ENCODE data around the gene MFSD12.

The MFSD12 gene

GRCh38 chr19:3555653-3556422 lies 1.5 kb downstream of the MFSD12 start:
- no peak for DNase-seq (ENCODE audit: low read depth)

DNA sequence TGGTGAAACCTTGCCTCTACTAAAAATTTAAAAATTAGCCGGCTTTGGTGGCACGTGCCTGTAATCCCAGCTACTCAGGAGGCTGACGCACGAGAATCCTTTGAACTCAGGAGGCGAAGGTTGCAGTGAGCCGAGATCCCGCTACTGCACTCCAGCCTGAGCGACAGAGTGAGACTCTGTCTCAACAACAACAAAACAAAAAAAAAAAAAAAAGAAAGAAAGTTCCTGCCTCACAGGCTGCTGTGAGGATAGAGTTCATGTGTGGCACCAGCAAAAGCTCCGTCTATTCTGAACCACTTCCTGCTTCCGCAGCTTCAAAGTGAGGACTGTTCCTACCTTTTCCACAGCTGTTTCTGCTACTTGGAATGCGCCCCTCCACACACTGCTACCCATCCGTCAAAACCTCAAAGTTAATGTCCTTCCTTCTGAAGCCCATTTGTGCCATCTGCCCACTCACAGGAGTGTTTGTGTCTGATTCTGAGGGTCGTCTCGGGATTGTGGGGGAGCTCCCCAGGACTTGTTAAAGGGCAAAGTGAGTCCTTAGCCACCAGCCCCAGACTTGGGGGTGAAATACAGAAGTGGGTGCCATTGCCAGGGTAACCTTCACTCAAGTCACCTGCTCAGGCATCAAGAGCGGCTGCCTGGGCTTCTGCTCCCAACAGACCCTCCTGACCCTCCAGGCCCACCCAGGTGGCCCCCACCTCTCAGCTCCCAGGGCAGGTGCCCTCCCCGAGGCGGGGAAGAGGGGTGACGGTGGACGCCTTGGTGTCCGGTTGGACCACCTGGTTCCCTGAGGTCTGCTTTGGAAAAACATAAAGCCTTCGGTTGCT lies 2.9 kb downstream of the MFSD12 start:
- DNase-seq (ENCODE audit: low read depth): no peak

DNA sequence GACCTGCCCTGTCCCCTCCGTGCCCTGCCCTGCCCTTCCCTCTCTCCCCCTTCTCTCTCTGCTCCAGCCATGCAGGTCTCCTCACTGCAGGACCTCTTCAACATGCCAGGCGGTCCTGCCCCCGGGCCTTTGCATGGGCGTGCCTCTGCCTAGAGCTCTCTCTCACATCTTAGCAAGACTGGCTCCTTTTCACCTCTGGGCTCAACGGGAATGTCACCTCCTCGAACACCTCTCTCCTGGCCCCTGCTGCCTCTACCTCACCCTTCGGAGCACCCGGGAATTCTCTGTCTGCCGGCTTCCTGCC lies 5.6 kb downstream of the MFSD12 start:
- no peak for DNase-seq (ENCODE audit: low read depth)

- DNase-seq (ENCODE audit: low read depth): no peak
These were observed 6.2 kb downstream of the MFSD12 start for GRCh38 chr19:3550947-3551791.

GRCh38 chr19:3549816-3550215 lies 7.6 kb downstream of the MFSD12 start:
- no peak for DNase-seq (ENCODE audit: low read depth)

DNA sequence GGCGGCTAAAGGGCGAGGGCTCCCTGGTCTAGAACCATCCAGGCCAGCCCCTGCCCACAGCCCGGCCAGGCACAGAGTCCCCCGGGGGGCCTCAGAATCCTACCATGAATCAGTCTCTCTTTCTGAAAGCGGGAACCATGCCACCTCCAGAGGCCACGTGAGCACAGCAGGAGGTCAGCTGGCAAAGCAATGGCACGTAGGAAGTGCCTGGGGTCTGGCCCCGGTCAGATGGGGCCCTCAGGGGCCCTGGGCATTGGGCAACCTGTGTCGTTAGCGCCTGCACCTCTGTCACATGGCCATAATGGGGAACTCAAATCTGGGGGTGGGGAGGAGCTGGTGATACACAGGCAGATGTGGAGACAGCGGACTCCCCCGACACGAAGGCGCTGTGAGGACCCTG lies 8.8 kb downstream of the MFSD12 start:
- DNase-seq (ENCODE audit: low read depth): no peak

GRCh38 chr19:3547767-3548282 lies 9.6 kb downstream of the MFSD12 start:
- no peak for DNase-seq (ENCODE audit: low read depth)

DNA sequence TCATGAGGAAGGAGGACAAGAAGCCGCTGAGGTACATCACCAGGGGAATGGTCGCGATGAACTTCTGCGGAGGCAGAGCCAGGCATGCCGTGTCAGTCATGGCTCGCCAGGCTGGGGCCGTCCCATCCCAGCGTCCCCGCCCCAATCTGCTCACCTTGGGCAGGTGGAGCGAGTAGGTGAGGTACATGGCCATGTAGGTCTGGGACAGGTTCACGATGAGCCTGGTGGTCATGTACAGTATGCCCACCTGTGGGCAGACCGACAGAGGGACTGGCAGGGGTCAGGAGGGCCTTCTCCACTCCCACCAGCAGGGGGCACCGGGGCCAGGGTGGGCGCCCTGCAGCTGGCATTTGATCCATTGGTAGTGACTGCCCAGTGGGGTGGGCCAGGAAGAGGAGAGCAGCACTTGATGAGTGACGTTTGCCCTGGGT lies 10.1 kb downstream of the MFSD12 start:
- no peak for DNase-seq (ENCODE audit: low read depth)

DNA sequence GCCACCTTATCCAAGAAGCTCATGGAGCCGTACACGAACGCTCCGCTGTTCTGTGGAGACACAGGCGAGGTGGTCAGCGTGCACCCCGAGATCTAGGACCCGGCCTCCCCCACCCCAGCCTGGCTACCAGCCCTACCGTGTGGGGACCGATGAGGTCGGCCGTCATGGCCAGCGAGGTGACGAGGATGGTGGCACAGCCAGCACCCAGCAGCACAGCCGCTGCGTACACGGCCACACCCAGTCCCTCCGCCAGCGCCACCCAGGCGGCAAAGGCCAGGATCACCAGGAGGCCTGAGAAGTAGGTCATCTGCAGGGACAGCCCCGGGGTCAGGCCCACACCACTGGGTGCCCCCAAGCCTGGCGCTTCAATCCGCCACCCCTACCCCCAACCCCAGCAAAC lies 11.3 kb downstream of the MFSD12 start:
- DNase-seq (ENCODE audit: low read depth): no peak

- DNase-seq (ENCODE audit: low read depth): no peak
These were observed 11.7 kb downstream of the MFSD12 start for GRCh38 chr19:3545669-3546034.

DNA sequence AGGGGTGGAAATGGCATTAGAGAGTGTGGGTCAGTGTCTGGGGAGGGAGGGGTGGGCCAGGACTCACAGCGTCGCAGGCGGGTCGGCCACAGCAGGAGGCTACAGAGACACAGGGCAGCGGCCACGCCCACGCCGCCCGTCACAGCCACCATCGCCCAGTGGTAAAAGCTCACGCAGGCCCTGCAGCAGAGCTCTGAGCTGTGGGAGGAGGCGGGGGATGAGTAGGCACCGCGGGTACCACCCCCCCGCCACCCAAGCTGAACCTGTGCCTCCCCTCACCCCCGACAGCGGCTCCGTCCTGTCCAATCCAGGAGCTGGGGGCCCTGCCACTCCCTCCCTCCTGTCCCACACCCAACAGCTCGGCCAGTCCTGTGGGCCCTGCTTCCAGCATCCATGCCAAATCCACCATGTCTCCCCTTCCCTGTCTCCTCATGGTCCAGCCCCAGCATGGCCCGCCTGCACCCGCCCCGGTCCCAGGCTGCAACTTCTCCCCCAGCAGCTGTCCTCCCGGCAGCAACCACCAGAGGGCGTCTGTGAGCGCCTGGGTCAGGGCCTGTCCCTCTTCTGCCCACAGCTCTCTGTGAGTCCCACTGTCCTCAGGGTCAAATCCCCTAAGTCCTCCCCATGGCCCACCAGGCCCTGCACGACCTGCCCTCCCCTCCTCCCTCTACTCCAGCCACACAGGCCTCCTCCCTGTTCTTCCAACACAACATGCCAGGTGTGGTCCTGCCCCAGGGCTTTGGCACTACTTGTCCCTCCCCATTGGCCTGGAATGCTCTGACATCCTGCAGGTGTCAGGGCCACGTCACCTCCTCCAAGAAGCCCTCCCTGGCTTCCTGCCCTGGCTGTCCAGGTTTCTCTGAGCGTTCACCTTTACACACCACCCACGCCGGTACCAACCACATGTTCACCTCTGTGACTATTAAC lies 12.4 kb downstream of the MFSD12 start:
- no peak for DNase-seq (ENCODE audit: low read depth)

GRCh38 chr19:3544058-3544376 lies 13.4 kb downstream of the MFSD12 start:
- no peak for DNase-seq (ENCODE audit: low read depth)

DNA sequence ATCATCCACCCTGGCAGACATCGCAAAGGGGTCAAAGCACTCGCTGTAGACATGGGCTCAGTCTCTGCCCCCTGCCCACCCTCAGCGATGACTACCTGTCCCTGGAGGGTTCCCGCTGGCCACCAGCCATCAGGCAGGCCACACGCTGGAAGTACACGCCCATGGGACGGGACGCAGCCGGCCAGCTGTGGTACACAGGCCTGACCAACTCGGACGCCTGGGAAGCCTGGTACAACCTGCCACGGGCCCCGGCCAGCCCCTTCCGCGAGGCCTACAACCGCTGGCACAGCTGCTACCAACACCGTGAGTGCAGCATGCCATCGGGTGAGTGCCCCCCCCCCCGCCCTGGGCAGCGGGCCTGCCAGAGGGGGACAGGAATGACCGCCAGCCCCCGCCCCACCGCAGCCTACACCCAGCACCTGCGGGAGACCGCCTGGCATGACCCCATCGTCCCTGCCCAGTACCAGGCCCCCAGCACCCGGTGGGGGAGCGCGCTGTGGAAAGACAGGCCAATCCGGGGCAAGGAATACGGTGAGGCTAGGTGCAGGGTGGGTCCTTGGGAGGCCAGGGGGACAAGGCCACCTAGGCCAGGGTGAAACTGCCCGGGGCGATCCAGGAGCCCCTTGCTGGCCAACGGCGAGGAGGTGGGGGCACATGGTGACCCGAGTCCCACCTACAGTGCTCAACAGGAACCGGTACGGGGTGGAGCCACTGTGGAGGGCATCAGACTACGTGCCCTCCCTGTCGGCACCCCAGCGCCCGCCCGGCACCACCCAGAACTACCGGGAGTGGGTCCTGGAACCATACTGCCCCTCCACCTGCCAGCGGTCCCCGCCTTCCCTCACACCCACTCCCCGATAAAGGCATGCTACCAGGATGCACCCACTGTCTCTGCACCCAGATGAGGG lies 14.0 kb downstream of the MFSD12 start:
- DNase-seq (ENCODE audit: low read depth): no peak

DNA sequence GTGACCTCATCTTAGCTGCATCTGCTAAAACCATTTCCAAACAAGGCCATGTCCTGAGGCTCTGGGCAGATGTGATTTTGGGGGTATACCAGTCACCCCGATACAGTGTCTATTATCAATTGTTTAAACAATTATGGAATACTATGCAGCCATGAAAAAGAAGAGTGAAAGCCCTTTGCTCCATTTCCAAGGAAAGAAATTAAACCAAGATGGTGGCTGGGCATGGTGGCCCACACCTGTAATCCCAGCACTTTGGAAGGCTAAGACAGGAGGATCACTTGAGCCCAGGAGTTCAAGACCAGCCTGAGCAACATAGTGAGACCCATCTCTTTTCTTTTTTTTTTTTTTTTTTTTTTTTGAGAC lies 17.6 kb downstream of the MFSD12 start:
- DNase-seq (ENCODE audit: low read depth): no peak

GRCh38 chr19:3538965-3539755 lies 18.2 kb downstream of the MFSD12 start, which contains the start of gene TEKTIP1:
Gene TEKTIP1, plus strand, starts transcription at chr19:3539174. Its CDS starts 4 bp downstream, at chr19:3539178.
- no peak for DNase-seq (ENCODE audit: low read depth)

DNA sequence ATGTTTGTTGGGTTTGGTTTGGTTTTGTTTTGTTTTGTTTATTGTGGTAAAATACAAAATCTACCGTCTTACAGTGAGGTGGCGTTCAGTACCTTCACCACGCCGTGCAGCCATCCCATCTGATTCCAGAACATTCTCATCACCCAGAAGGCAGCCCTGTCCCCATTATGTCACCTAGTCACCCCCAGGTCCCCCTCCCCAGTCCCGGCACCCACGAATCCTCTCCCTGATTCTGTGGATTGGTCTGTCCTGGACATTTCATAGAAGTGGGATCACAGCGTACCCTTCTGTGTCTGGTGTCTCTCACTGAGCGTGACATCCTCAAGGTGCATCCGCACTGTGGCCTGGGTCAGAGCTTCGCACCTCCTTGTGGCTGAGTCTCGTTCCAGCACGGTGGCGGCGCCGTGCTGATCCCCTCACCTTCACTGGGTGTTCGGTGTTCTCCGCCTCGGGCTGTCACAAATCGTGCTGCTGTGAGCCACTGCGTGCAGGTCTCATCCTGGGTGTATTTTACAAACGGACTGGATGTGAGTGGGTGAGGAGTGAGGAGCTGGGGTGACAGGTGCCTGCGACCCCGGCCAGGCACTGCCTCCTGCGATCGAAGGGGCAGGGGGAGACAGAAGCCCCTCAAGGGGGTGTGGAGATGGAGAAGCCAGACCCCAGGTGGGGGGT lies 19.0 kb downstream of the MFSD12 start:
- no peak for DNase-seq (ENCODE audit: low read depth)

GRCh38 chr19:3537438-3538240 lies 19.7 kb downstream of the MFSD12 start:
- no peak for DNase-seq (ENCODE audit: low read depth)

DNA sequence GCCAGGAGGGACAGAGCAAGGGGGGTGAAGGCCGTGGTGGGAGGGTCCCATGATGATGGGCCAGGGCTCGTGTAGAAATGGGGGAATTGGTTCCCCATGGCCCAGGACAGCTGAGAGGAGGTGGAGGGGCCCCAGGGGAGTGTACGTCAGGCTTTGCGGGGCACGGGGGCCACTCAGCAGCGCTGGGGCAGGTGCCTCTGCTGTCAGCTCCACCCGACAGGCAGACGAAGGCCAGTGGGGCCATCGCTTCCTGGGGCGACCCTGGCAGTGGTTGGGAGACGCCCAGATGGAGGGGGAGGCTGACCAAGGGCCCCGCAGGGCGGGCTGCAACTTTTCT lies 20.3 kb downstream of the MFSD12 start:
- DNase-seq (ENCODE audit: low read depth): no peak

Measured in HS-5 (cell line).